Measurements from ENCODE around the gene BANP. TPM values are rescaled to one million over a fixed set of nuclear protein-coding genes. Genes with fewer than 3 reads are reported as not detected.
"Not testable (repeated sequence)": the region's sequence is repeated elsewhere in the genome, so short reads cannot be mapped to it uniquely, and the experiment has no call there.

The BANP gene
- total RNA-seq, 1 donor from 2014 or later: 23.3 TPM

- DNase-seq: not testable (repeated sequence)
Measured at GRCh38 chr16:88104363-88104762, 153.1 kb downstream of the BANP start.

GRCh38 chr16:88105574-88106140 lies 154.4 kb downstream of the BANP start:
- DNase-seq: not testable (repeated sequence)

GRCh38 chr16:88106566-88106965 lies 155.3 kb downstream of the BANP start:
- DNase-seq: not testable (repeated sequence)

GRCh38 chr16:88108762-88109161 lies 157.5 kb downstream of the BANP start:
- no peak for DNase-seq

DNA sequence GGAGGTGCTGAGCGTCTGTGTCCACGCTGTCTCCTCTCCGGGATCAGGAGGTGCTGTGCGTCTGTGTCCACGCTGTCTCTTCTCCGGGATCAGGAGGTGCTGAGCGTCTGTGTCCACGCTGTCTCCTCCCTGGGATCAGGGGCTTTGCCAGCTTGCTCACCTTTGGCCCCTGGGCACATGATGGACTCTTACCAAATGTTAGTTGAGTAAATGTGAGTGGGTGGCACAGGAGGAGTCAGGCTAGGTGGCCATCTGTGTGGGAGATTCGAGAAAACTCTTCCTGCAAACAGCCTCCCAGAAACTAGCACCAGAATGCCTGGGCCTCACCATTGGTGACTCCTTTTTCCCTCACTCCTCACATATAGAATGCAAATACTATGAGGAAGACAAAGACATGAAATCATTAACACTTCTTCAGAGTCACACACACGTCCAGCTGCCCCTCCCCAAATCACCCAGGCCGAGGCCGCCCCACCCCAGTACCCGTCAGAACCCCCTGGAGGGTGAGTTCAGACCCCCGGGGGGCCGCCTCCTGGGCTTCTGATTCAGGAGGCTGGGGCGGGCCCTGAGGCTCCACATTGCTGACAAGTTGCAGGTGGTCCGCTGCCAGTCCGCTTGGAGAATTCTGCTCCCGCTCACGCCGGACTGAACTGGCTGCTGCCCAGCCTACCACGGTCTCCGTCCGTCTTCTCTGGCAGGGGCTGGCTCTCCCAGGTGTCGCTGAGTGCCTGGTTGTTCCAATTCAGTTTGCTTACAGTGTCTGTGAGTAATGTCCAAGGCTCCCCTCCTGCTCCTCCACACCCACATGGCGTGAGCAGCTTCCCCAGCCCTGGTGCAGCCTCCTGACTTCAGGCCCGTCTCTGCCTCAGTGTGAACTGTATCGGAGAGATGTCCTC lies 158.7 kb downstream of the BANP start:
- not testable (repeated sequence) for DNase-seq

DNA sequence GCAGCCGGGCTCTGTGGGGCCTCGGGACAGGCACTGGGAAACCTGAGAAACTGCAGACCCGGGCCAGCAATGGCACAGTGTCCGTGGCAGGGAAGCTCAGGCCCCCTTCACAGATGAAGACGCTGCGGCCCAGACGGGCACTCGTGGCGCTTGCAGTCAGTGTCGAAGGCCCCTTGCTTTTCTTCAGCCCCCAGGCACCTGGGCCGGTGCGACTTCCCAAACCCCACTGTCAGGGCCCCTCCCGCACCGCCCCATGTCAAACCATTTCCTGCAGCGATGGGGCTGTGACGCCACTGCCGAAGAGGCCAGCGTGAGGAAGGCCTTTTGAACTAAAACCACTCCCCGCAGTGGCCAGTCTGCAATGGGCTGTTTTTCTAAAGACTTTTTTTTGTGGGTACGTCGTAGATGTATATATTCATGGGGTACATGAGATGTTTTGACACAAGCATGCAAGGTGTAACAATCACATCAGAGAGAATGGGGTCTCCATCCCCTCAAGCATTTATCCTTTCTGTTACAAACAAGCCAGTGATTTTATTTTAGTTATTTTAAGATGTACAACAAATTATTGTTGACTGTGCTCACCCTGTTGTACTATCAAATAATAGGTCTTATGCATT lies 159.8 kb downstream of the BANP start:
- DNase-seq: not testable (repeated sequence)

DNA sequence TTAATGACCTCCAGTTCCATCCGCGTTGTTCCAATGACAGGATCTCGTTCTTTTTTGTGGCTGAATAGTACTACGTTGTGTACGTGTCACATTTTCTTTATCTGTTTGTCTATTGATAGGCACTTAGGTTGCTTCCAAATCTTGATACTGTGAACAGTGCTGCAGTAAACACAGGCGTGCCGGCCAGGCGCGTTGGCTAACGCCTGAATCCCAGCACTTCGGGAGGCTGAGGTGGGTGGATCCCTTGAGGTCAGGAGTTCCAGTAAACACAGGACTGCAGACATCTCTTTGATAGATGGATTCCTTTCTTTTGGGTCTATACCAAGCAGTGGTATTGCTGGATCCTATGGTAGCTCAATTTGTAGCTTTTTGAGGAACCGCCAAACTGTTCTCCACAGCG lies 160.7 kb downstream of the BANP start:
- DNase-seq: not testable (repeated sequence)

GRCh38 chr16:88113545-88114045 lies 162.4 kb downstream of the BANP start:
- DNase-seq: no peak

- not testable (repeated sequence) for DNase-seq
Measured at GRCh38 chr16:88114541-88115228, 163.5 kb downstream of the BANP start.

GRCh38 chr16:88116121-88116520 lies 164.9 kb downstream of the BANP start:
- DNase-seq: no peak

DNA sequence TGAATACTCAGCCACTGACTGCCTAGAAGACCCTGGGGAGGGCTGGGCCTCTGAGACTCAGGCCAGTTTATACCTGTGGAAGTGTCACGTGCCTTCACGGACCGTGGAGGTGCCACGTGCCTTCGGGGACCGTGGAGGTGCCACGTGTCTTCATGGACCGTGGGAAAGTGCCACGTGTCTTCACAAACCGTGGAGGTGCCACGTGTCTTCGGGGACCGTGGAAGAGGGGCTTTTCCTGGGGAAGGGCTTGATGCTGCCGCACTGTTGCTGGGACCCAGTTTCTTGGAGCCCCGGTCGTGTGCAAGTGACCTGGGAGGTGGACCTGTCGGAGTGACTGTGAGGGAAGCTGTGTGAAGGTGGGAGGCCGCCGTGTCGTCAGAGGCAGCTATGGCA lies 166.2 kb downstream of the BANP start:
- DNase-seq: no peak

- no peak for DNase-seq
Measured at GRCh38 chr16:88118376-88118775, 167.1 kb downstream of the BANP start.

DNA sequence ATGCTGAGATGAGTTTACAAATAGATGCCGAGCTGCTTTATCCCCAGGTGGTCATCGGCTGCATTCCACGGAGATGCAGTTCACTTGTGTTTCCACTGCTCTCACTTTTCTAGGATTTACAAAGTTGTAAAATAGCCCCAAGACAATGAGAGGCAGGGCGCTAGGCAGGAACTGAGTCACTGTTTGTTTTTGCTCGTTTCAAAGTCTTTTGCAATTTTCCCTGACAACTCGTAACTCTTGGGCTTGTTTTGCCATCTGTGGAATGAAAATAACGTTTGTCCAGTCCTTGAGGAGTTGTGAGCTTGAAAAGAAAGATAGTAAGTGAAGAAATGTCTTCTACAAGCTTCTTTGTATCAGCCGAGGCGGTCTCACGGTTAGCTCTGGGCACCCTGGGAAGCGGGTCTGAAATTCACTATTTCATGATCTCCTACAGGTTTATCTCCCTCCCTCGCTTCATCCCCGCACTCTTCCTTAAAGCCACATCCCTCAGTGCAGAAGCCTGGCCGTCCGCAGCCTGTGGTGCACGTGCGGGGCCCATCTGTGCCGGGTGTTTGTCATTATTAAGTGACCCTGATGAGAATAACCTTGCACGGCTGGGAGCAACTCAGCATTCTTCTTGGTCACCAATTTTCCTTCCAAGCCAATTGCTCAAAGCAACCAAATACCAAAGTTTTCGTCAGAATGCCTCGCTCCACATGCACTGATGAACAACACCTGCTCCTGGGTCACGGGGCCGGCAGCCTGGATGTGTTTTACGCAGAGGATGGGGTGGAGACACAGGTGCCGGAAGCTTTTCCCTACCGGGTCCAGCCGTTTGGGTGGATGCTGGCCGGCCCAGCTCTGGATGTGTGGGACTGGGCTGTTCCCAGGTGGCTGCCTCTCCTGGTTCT lies 167.9 kb downstream of the BANP start:
- DNase-seq: peak; percentile 20

DNA sequence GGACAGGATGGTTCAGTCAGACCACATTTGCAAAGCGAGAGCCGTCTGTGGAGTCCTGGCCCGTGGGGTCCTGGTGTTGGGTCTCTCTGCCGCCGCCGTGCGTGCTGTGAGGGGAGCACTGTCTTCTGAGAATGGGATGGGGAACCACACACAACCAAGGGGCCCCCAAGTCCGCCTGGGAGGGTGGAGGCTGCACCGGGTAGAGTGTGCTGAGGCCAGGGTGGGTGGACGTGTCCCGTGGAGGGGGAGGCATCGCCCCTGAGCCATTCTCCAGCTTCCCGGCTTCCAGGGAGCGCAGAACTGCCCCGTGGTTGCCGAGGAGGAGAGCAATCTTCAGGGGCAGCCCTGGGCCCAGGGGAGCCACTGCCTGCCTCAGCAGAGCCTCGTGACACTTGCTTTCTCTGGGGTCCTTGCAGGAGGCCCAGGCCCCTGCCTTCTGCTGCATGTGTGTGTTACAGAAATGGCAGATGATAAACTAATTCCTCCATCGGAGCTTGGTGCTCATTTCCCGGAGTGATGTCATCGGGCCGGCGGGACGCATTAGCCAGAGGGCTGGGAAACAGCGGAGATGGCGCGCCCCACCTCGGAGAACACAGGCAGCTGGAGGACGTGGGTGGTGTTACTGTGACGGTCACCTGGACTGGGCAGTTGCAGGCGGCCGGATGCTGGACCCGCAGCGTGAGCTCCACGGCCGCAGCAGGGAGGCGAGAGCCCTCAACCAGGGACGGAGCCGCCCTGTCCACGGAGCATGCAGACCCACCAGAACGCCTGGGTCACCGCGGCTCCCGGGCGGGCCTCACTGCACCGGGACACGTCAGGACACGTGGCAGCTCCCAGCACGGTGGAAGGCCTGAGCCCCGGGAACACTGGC lies 168.9 kb downstream of the BANP start:
- DNase-seq: not testable (repeated sequence)

- no peak for DNase-seq
Measured at GRCh38 chr16:88120812-88121211, 169.6 kb downstream of the BANP start.

DNA sequence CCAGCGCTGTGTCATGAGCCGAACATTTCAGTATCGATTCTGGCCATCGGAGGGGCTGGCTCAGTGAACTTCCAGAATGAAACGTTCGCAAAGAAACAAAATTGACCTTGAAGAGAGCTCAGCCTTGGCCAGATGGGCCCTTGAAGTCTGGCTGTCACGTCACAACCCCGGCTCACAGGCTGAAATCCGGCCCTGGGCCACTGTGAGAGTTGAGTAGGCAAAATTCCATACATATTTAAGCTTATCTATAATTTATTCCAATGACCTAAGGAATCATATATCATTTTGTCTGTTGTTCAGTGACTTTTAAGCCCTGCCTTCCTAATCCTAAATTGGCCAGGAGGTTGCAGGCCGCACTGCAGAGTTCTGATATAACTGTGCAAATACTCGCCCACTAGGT lies 170.2 kb downstream of the BANP start:
- DNase-seq: not testable (repeated sequence)

DNA sequence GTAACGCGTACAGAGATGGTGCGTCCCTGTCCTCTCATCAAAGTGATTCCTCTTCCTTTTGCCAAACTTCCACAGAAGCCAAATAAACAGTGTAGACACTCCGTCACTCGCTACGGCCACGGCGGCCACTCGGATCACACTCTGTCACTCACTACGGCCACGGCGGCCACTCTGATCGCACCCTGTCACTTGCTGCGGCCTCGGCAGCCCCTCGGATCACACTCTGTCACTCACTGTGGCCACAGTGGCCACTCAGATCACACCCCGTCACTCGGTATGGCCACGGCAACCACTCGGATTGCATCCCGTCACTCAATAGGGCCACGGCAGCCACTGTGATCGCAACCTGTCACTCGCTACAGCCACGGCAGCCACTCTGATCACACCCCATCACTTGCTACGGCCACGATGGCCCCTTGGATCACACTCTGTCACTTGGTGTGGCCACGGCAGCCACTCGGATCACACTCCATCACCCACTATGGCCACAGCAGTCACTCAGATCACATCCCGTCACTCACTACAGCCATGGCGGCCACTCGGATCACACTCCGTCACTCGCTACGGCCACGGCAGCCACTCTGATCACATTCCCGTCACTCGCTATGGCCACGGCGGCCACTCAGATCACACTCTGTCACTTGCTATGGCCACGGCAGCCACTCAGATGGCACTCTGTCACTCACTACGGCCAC lies 170.8 kb downstream of the BANP start:
- DNase-seq: no peak
